ENCODE data around the gene ZNF670. TPM values are rescaled to one million over a fixed set of nuclear protein-coding genes. Genes with fewer than 3 reads are reported as not detected.

ZNF670 gene
- total RNA-seq, 4 donors from 2014 or later: 2.1 to 4.3 (median 2.5) TPM

DNA sequence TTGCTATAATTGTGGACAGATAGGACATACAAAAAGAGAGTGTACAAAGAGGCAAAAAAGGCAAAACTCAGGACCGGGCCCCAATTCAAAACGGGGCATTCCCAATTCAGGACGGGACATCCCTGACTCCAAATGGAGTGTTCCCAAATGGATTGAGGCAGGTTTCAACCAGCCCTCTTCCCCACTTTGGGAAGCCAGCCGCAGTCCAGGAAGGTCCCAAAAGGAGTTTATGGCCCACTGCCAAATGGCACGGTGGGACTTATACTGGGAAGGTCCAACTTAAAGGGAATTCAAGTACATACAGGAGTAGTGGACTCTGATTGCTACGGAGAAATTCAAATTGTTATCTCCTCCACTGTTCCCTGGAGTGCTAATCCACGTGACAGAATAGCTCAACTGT is 29.1 kb upstream of the ZNF670 start:
- H3K9me3 ChIP-seq: no peaks in the 10 kb centered on the region
- H3K4me1 ChIP-seq: peaks cover 39% of the 10 kb centered on the region
- H3K27ac ChIP-seq: no peak overlapping the region
- H3K4me3 ChIP-seq: no peak overlapping the region
- WGBS: 86% methylated on average over 7 of the region's 7 CpGs
- no peaks in the 10 kb centered on the region for H3K27me3 ChIP-seq
- H3K36me3 ChIP-seq: no peaks in the 10 kb centered on the region
- TF ChIP-seq POLR2AphosphoS5 (IDR thresholded peaks at IDR 0.05) (no peak), POLR2A (IDR thresholded peaks at IDR 0.05) (no peak), EP300 (IDR thresholded peaks at IDR 0.05) (no peak)
- TF ChIP-seq, protein P1, sequence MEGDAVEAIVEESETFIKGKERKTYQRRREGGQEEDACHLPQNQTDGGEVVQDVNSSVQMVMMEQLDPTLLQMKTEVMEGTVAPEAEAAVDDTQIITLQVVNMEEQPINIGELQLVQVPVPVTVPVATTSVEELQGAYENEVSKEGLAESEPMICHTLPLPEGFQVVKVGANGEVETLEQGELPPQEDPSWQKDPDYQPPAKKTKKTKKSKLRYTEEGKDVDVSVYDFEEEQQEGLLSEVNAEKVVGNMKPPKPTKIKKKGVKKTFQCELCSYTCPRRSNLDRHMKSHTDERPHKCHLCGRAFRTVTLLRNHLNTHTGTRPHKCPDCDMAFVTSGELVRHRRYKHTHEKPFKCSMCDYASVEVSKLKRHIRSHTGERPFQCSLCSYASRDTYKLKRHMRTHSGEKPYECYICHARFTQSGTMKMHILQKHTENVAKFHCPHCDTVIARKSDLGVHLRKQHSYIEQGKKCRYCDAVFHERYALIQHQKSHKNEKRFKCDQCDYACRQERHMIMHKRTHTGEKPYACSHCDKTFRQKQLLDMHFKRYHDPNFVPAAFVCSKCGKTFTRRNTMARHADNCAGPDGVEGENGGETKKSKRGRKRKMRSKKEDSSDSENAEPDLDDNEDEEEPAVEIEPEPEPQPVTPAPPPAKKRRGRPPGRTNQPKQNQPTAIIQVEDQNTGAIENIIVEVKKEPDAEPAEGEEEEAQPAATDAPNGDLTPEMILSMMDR (IDR thresholded peaks at IDR 0.05): no peak
- DNase-seq (ENCODE audit: low spot score in 2 of 2): no peak

DNA sequence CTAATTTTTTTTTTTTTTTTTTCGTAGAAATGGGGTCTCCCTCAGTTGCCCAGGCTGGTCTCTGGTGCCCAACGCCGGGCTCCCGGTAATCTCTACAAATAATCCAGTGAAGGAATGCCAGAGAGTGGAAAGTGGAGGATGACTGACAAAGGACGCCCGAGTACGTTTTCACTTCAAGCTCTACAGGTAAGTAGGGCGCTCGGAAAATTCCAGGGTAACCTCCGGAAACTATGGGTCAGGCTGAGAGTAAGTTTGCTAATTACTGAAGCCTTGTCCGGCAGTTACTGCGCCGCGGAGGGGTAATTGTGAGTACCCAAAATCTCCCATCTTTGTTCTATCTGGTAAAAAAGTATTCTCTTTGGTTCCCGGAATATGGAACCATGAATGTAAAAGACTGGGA is 27.4 kb upstream of the ZNF670 start:
- WGBS: 89% methylated on average over 15 of the region's 15 CpGs
- Histone ChIP-seq H3K27ac (no peak overlapping the region), H3K27me3 (no peaks in the 10 kb centered on the region), H3K4me3 (no peak overlapping the region), H3K4me1 (peaks cover 24% of the 10 kb centered on the region), H3K36me3 (peaks cover 11% of the 10 kb centered on the region), H3K9me3 (peaks cover 11% of the 10 kb centered on the region)
- DNase-seq (ENCODE audit: low spot score in 2 of 2): no peak
- TF ChIP-seq EP300 (IDR thresholded peaks at IDR 0.05): no peak
- TF ChIP-seq, protein P1 (IDR thresholded peaks at IDR 0.05): no peak
- TF ChIP-seq POLR2AphosphoS5 (IDR thresholded peaks at IDR 0.05): no peak
- no peak for TF ChIP-seq POLR2A (IDR thresholded peaks at IDR 0.05)

DNA sequence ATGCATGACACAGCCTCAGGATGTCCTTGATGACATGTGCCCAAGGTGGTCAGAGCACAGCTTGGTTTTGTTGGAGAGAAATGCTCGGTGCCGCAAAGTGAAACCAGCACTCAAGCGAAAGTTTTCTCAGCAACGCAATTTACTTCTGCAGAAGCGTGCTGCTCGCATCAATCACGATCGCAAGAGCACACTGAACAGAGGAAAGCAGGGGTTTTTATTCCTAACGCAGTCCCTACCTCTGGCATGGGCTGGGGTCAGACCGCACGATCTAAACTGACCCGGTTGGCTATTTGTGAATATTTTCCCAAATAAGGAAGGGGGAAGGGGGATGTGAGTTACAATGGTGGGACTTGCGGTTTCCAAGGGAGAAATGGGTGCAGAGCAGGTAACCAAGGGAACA is 26.4 kb upstream of the ZNF670 start:
- Histone ChIP-seq H3K4me1 (peaks cover 18% of the 10 kb centered on the region), H3K36me3 (peaks cover 21% of the 10 kb centered on the region), H3K4me3 (peak overlapping the region; percentile 87), H3K9me3 (peaks cover 14% of the 10 kb centered on the region), H3K27ac (no peak overlapping the region), H3K27me3 (no peaks in the 10 kb centered on the region)
- no peak for DNase-seq (ENCODE audit: low spot score in 2 of 2)
- WGBS: 63% methylated on average over 13 of the region's 13 CpGs
- TF ChIP-seq POLR2AphosphoS5 (IDR thresholded peaks at IDR 0.05) (no peak), POLR2A (IDR thresholded peaks at IDR 0.05) (no peak), EP300 (IDR thresholded peaks at IDR 0.05) (no peak)
- TF ChIP-seq, protein P1 (IDR thresholded peaks at IDR 0.05): no peak

DNA sequence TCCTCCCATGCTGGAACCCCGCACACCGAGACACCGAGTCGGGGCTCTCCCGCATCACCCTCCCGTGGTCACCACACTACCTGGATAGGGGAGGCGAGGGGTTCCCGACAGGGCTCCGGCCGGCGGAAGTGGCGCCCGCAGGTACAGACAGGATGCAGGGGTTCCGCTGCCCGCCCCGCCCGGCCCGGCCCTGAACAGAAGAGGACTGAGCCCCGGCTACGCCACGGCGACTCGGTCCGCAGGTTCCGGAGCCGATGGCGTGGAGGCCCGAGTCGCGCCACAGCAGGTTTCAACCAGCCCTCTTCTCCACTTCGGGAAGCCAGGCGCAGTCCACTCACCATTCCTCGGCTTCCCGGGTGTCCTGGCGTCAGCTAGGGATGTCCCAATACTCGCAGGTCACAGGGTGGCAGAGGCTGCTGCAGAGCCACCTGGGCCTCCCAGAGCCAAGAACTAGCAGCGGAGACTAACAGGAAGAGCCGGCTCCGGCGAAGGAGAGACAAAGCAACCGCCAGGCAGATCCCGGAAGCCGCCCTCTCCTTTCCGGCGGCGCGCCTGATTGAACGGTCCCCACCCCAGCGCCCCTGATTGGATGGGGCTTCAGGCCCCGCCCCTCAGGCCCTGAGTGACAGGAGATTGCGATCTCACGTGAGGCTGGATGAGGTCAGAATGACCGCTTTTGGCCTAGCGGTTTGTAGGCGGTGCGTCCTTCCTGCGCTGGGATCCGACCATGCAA is 25.4 kb upstream of the ZNF670 start, which contains the start of gene ZNF669:
ZNF669 (minus strand) TSS at position 498 of the 733 bp plus-strand sequence; CDS start at position 341, 157 bp downstream.
- Histone ChIP-seq H3K4me1 (peaks cover 18% of the 10 kb centered on the region), H3K9me3 (peaks cover 14% of the 10 kb centered on the region), H3K4me3 (peak within 1 kb of the TSS; percentile 87), H3K36me3 (peaks cover 31% of the 10 kb centered on the region), H3K27ac (peak within 1 kb of the TSS; percentile 78), H3K27me3 (no peaks in the 10 kb centered on the region)
- TF ChIP-seq EP300 (IDR thresholded peaks at IDR 0.05) (no peak), POLR2A (IDR thresholded peaks at IDR 0.05) (peak in 1 of 2 donors; percentile 84), POLR2AphosphoS5 (IDR thresholded peaks at IDR 0.05) (peak; percentile 45 to 94 (median 60))
- TF ChIP-seq, protein P1 (IDR thresholded peaks at IDR 0.05): no peak
- 0% methylated on average over 23 of the region's 58 CpGs for WGBS
- peak; percentile 98 for DNase-seq (ENCODE audit: low spot score in 2 of 2)

DNA sequence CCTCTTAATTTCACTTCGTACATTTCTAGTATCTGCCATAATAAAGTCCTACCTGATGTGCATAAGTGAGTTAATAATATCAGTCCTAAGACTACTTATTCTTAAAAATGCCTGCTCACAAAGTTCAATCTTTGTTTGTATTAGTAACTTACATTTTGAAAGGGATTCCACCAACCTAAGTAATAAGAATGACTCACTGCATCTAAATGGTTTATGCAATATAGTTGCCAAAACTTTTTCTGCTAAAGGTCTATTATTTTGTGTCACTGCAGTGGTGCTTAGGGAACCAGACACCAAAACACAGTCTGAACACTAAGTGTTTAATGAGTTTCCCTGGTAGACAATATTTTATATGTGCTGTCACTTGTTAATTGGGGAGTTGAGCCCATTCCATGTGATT is 23.8 kb upstream of the ZNF670 start:
- Histone ChIP-seq H3K36me3 (peaks cover 36% of the 10 kb centered on the region), H3K27me3 (no peaks in the 10 kb centered on the region), H3K4me3 (no peak overlapping the region), H3K9me3 (peaks cover 23% of the 10 kb centered on the region), H3K27ac (no peak overlapping the region), H3K4me1 (peaks cover 18% of the 10 kb centered on the region)
- 95% methylated on average over 1 of the region's 1 CpG for WGBS
- TF ChIP-seq POLR2A (IDR thresholded peaks at IDR 0.05): no peak
- DNase-seq (ENCODE audit: low spot score in 2 of 2): no peak

Measured in suprapubic skin (tissue), 4 donors.